Smooth muscle cell of the pulmonary artery (primary cell): Measurements from ENCODE around the gene VWA3B. TPM values are rescaled to one million over a fixed set of nuclear protein-coding genes. Genes with fewer than 3 reads are reported as not detected.

Source experiments
- total RNA-seq: library from RNA; depleted of rRNA; stranded (reverse); fragments of >200 nt; gene quantifications from 2 replicates; pipeline ENCODE4 v1.2.3, GENCODE V29; 2014

Gene VWA3B
- not detected in 2 replicates for total RNA-seq

GRCh38 chr2:98086491-98087446 lies at the start of gene VWA3B:
VWA3B (plus strand) TSS chr2:98087167; CDS start chr2:98093093, 5,926 bp downstream.

GRCh38 chr2:98346311-98347236 lies 259.6 kb downstream of the VWA3B start, which contains the start of gene CNGA3:
CNGA3 (plus strand) TSS chr2:98346456; CDS start chr2:98369976, 23,520 bp downstream.

Other genes with a start within 250 kb of the VWA3B start
- 38.2 and 42.2 TPM in 2 replicates for gene TMEM131, start 91.2 kb upstream of the VWA3B start, total RNA-seq